Mesodermal cell (in vitro differentiated cells): Measurements from ENCODE around the gene CENPE.

Experiments
- H3K27ac ChIP-seq: 2 replicates; pipeline ENCODE4 v1.7.0; 2013; ENCODE audit warnings: mild to moderate bottlenecking, low read depth, low read length, moderate library complexity; ENCODE audit not compliant: severe bottlenecking
- H3K36me3 ChIP-seq: 2 replicates; pipeline ENCODE4 v1.7.1; 2013; ENCODE audit warnings: mild to moderate bottlenecking, low read length, moderate library complexity; ENCODE audit not compliant: control insufficient read depth, insufficient read depth
- H3K4me1 ChIP-seq: one replicate; pipeline ENCODE4 v1.7.1; 2013; ENCODE audit warnings: mild to moderate bottlenecking, low read length; ENCODE audit not compliant: insufficient read depth, control insufficient read depth, poor library complexity, severe bottlenecking
- H3K4me3 ChIP-seq: 2 replicates; pipeline ENCODE4 v1.7.0; 2013; ENCODE audit warnings: low read length, control low read depth, mild to moderate bottlenecking; ENCODE audit not compliant: insufficient read depth, poor library complexity, severe bottlenecking; ENCODE audit errors: extremely low read depth
- H3K9me3 ChIP-seq: 2 replicates; pipeline ENCODE4 v1.7.1; 2013; ENCODE audit warnings: mild to moderate bottlenecking, low read length, moderate library complexity; ENCODE audit not compliant: control insufficient read depth
- WGBS, 2 experiments: methylation state at CpG; one replicate each; pipeline ENCODE4 v1.1.5; 2013; ENCODE audit warnings: missing lambda C conversion rate in 2 of 2; ENCODE audit not compliant: insufficient coverage in 2 of 2; 5-methylcytosine and 5-hydroxymethylcytosine counted together

Gene CENPE

DNA sequence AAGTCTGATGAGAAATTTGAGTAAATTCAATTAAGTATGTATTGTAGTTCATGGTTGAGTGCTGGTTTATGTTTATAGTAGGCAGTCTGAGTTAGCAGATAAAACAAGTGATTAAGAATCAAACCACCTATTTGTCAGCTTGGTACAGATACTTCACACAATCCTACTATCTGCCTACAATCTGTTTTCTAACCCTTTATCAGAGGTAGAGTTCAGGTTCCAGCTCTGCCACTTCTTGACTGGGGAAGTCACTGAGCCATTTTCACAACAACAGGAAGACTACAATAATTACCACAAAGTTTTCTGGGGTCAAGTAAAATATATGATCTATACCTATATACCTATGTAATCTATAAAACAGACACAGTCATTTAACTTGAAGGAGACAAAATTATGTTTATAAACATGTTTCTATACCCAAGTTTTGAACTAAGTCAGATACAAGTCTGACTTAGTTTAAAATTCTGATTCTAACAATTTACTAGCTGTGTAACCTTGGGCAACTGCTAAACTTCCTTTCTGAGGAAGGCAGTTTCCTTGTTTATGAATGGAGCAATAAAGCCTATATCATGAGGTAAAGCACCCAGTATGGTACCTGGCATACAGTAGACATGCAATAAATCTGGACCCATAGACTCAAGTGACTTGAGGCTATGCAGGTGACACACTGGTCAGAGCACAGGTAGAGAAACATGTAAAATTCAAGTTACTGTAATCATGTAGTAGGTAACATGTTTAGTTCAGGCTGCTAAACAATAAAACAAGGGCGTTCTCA is 61.3 kb downstream of the CENPE start:
- H3K4me1 ChIP-seq: no peaks in the 10 kb centered on the region
- H3K9me3 ChIP-seq: no peaks in the 10 kb centered on the region
- 80% methylated on average over 1 of the region's 1 CpG; no CpG with 5 or more reads in 1 of the 2 experiments for WGBS, 2 experiments
- H3K4me3 ChIP-seq: no peak overlapping the region
- H3K27ac ChIP-seq: no peak overlapping the region
- H3K36me3 ChIP-seq: peaks cover 61% of the 10 kb centered on the region

DNA sequence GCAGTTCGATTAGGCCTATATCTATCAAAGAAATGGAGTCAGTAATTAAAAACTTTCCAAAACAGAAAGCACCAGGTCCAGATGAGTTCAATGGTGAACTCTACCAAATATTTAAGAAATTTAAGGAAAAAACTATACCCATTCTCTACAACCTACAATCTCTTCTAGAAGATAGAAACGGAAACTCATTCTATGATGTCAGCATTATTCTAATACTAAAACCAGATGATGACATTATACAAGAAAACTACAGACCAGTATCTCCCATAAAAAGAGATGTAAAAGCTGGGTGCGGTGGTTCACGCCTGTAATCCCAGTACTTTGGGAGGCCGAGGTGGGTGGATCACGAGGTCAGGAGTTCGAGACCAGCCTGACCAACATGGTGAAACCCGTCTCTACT is 69.0 kb downstream of the CENPE start:
- no peak overlapping the region for H3K27ac ChIP-seq

DNA sequence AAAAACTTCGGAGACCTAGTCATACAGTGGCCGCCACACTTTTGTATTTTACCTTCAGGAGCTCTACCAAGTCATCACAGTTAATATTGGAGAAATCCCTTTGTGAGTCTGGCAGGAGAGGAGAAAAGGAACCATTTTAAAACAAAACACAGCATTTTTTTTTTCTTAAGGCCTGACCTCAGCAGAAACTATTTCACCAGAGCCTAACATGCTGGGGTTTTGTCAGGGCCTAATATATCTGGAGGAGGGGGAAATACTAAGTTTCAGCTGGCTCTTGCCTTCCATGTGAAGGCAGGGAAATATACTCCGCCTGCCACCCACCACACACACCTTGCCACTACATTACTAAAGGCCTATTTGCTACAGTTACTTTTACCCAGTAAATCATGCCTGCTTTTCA is 72.0 kb downstream of the CENPE start:
- Histone ChIP-seq H3K4me3 (no peak overlapping the region), H3K4me1 (no peaks in the 10 kb centered on the region), H3K9me3 (no peaks in the 10 kb centered on the region), H3K27ac (no peak overlapping the region), H3K36me3 (peaks cover 29% of the 10 kb centered on the region)
- WGBS, 2 experiments: 100% methylated on average over 2 of the region's 3 CpGs; no CpG with 5 or more reads in 1 of the 2 experiments

More for the DNA sequence above, 69.0 kb downstream of the CENPE start:
- no peak overlapping the region for H3K4me3 ChIP-seq
- peaks cover 21% of the 10 kb centered on the region for H3K36me3 ChIP-seq
- 81 to 96% methylated on average over 5 to 6 of the region's 8 CpGs for WGBS, 2 experiments
- H3K4me1 ChIP-seq: no peaks in the 10 kb centered on the region
- no peaks in the 10 kb centered on the region for H3K9me3 ChIP-seq

DNA sequence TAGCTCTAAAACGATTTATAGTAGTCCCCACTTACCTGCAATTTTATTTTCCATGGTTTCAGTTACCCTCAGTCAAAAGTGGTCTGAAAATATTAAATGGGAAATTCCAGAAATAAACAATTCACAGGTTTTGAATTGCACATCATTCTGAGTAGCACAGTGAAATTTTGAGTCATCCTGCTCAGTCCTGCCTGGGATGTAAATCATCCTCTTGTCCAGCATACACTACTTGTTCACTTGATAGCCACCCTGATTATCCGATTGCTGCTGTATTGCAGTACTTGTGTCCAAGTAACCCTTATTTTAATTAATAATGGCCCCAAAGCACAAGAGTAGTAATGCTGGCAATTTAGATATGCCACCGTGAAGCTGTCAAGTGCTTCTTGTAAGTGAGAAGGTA is 75.0 kb downstream of the CENPE start:
- Histone ChIP-seq H3K27ac (no peak overlapping the region), H3K36me3 (peaks cover 37% of the 10 kb centered on the region)
- WGBS, 2 experiments: 100% methylated on average over 1 of the region's 3 CpGs; no CpG with 5 or more reads in 1 of the 2 experiments

DNA sequence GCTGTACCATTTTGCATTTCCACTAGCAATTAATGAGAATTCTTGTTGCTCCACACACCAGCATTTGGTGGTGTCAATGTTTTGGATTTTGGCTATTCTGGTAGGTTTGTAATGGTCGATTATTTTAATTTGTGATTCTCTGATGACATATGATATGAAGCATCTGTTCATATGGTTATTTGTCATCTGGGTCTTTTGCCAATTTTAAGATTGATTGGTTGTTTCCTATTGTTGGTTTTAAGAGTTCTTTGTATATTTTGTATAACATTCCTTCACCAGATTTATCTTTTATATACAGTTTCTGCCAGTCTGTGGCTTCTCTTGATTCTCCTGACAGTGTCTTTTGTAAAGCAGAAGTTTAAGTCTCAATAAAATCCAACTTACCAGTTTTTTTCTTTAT is 80.0 kb downstream of the CENPE start:
- H3K9me3 ChIP-seq: no peaks in the 10 kb centered on the region
- no peak overlapping the region for H3K27ac ChIP-seq
- peaks cover 32% of the 10 kb centered on the region for H3K36me3 ChIP-seq
- H3K4me3 ChIP-seq: no peak overlapping the region
- H3K4me1 ChIP-seq: no peaks in the 10 kb centered on the region
- 100% methylated on average over 1 of the region's 1 CpG; no CpG with 5 or more reads in 1 of the 2 experiments for WGBS, 2 experiments

More for the DNA sequence above, 75.0 kb downstream of the CENPE start:
- H3K4me3 ChIP-seq: no peak overlapping the region
- no peaks in the 10 kb centered on the region for H3K4me1 ChIP-seq
- no peaks in the 10 kb centered on the region for H3K9me3 ChIP-seq

DNA sequence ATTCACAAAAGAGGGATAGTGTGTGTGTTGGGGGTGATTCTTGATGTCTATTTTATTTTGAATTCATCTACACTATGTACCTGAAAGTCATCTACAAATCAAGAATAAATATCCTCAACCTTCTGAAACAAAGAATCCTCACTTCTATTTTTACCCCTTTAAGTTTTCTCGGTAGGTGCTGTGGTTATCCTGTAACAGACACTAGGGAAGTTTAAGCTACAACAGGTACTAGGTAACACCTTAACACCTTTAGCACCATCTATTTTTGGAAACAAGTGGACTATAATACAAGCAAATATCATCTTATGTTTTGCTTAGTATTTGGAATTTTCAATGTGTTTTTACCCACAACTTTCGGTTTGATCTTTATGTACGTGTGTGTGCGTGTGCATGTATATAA is 86.5 kb downstream of the CENPE start:
- Histone ChIP-seq H3K36me3 (peaks cover 46% of the 10 kb centered on the region), H3K4me1 (no peaks in the 10 kb centered on the region), H3K4me3 (no peak overlapping the region), H3K9me3 (no peaks in the 10 kb centered on the region), H3K27ac (no peak overlapping the region)
- whole genome bisulfite sequencing, 2 experiments: no CpG with 5 or more reads among the region's 4 CpGs

DNA sequence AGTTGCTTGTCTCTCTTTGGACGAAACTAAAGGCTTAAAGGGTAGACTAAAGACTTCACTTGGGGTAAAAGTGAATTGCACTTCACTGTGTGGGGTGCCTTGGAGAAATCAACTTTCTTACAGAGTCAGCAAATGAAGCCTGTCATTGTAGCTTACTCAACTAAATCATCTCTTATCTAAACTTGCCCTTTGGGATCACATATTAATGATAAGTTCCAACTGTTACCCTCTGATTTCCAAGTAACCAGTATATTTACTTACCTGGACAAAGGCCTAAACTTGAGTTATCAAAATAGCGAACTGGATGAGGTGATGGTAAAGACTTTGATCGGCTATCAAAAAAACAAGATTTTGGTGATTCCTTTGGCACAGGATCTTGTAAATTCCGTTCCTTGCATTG is 89.6 kb downstream of the CENPE start:
- Histone ChIP-seq H3K4me1 (no peaks in the 10 kb centered on the region), H3K27ac (no peak overlapping the region), H3K36me3 (peaks cover 49% of the 10 kb centered on the region), H3K4me3 (no peak overlapping the region), H3K9me3 (no peaks in the 10 kb centered on the region)
- WGBS, 2 experiments: 96 to 100% methylated on average over 3 to 4 of the region's 4 CpGs

DNA sequence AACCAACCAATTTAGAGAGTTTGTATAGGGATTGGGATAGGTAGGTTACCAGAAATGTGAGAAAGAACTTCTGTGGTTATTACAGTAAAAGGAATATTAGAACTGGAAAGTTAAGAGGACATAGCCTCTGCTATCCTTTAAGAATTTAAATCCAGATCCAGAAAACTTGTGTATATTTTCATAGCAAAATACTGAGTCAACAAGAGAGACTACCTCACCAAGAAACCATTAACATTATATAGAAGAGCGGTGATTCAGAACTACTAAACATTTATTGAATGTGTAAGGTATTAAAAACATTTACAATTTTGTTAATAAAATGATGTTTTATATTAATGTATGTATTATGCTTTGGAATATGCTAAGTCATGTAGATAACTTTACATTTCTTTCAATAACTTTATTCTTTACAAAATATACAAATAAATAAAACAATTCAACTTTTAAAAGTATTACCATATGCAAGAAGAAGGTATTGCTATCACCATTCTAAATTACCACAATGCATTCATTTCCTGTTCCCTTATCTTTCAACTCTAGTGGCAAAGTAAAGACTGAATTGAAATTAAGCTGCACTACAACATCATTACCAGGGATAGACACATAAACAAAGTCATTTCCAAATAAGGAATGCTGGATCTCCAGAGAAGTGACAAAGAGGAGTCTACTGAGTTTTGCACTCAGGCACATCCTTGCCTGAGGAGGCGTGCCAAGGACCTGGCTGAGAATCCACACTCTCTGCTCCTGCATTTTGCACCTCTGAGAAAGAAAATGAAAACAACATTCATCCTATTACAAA is 92.4 kb downstream of the CENPE start:
- H3K9me3 ChIP-seq: no peaks in the 10 kb centered on the region
- no peak overlapping the region for H3K4me3 ChIP-seq
- H3K27ac ChIP-seq: no peak overlapping the region
- H3K4me1 ChIP-seq: no peaks in the 10 kb centered on the region
- H3K36me3 ChIP-seq: peaks cover 38% of the 10 kb centered on the region
- no CpG with 5 or more reads among the region's 2 CpGs for WGBS, 2 experiments

DNA sequence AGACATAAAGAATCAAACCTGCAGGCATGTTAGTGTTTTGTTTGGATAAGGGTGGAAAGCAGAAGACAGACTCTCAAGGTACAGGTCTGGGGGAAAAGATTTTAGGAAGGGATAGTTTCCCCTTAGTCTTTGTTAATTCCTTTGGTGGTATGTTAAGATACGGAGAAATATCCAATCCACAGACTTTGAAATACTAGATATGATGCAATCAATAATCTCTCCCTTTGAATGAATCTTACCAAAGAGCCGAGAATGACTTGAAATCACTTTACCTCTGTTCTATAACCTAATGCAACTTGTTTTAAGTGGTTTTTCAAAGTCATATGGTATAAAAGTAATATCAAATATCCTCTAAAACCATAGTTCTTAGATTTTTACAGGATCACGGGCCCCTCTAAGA is 93.3 kb downstream of the CENPE start:
- Histone ChIP-seq H3K36me3 (peaks cover 29% of the 10 kb centered on the region), H3K4me3 (no peak overlapping the region), H3K4me1 (no peaks in the 10 kb centered on the region), H3K9me3 (no peaks in the 10 kb centered on the region), H3K27ac (no peak overlapping the region)
- no CpG with 5 or more reads among the region's 3 CpGs for WGBS, 2 experiments

DNA sequence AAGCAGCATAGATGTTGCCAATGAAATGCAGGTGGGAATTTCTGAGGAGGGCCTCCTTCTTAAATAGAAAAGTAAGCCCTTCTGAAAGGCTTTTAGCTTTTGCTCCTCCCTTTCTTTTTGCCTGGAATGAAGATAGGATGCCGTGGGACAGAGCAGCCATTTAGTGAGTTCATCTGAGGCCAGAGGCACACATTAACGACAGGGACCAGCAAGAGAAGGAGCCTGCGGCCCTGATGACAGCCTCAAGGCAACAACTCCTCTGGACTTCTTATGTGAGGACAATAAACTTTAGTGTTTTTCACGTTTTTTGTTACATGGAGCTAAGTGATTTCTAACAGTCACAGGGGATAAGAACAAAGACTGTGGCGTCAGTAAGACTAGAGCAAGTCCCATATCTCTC is 97.5 kb downstream of the CENPE start:
- H3K4me1 ChIP-seq: peaks cover 2% of the 10 kb centered on the region
- 62 to 83% methylated on average over 2 to 5 of the region's 5 CpGs for WGBS, 2 experiments
- no peaks in the 10 kb centered on the region for H3K9me3 ChIP-seq
- no peaks in the 10 kb centered on the region for H3K36me3 ChIP-seq
- H3K4me3 ChIP-seq: no peak overlapping the region
- H3K27ac ChIP-seq: no peak overlapping the region
